Endodermal cell (in vitro differentiated cells): ENCODE results near the gene ZBTB46. TPM values are rescaled to one million over a fixed set of nuclear protein-coding genes. Genes with fewer than 3 reads are reported as not detected.
"Not testable (repeated sequence)": the region's sequence is repeated elsewhere in the genome, so short reads cannot be mapped to it uniquely, and the experiment has no call there.

Experiments used
- DNase-seq: peaks from one replicate; pipeline ENCODE4 v3.0.0-alpha.2; 2017
- H3K27ac ChIP-seq: 2 replicates; pipeline ENCODE4 v1.5.1; 2013; ENCODE audit warnings: mild to moderate bottlenecking, low read depth, low read length, moderate library complexity
- H3K27me3 ChIP-seq: 2 replicates; pipeline ENCODE4 v1.6.1; 2013; ENCODE audit warnings: mild to moderate bottlenecking, low read length, moderate library complexity; ENCODE audit not compliant: insufficient read depth, control insufficient read depth, poor library complexity, severe bottlenecking
- H3K36me3 ChIP-seq: 2 replicates; pipeline ENCODE4 v1.7.0; 2013; ENCODE audit warnings: mild to moderate bottlenecking, low read length, moderate library complexity; ENCODE audit not compliant: control insufficient read depth, insufficient read depth
- H3K4me1 ChIP-seq: one replicate; pipeline ENCODE4 v1.7.0; 2013; ENCODE audit warnings: low read length; ENCODE audit not compliant: control insufficient read depth, insufficient read depth
- H3K4me3 ChIP-seq: 2 replicates; pipeline ENCODE4 v1.5.1; 2013; ENCODE audit warnings: mild to moderate bottlenecking, low read length, moderate library complexity
- H3K9ac ChIP-seq: 2 replicates; pipeline ENCODE4 v1.6.1; 2013; ENCODE audit warnings: mild to moderate bottlenecking, low read length, moderate library complexity; ENCODE audit not compliant: poor library complexity, severe bottlenecking; ENCODE audit errors: extremely low read depth
- H3K9me3 ChIP-seq: 2 replicates; pipeline ENCODE4 v1.6.1; 2013; ENCODE audit warnings: mild to moderate bottlenecking, low read length, moderate library complexity; ENCODE audit not compliant: control insufficient read depth
- H3K27ac Mint-ChIP-seq: 2 replicates; pipeline ENCODE4 v1.8.0; 2020; ENCODE audit warnings: mixed read lengths
- H3K27me3 Mint-ChIP-seq: 2 replicates; pipeline ENCODE4 v1.8.0; 2021; ENCODE audit warnings: mild to moderate bottlenecking, mixed read lengths; ENCODE audit not compliant: insufficient read depth
- H3K36me3 Mint-ChIP-seq: 2 replicates; pipeline ENCODE4 v1.8.0; 2020; ENCODE audit warnings: low read depth, mixed read lengths
- H3K4me1 Mint-ChIP-seq: 2 replicates; pipeline ENCODE4 v1.8.0; 2020; ENCODE audit warnings: mixed read lengths
- H3K4me3 Mint-ChIP-seq: 2 replicates; pipeline ENCODE4 v1.8.0; 2020; ENCODE audit warnings: mild to moderate bottlenecking, moderate library complexity, mixed read lengths
- H3K9me3 Mint-ChIP-seq: 2 replicates; pipeline ENCODE4 v1.8.0; 2020; ENCODE audit warnings: mild to moderate bottlenecking, mixed read lengths
- WGBS, 2 experiments: methylation state at CpG; one replicate each; pipeline versions ENCODE4 v1.1.5 to v1.1.7; 2013; ENCODE audit warnings: missing lambda C conversion rate in 2 of 2, mixed read lengths in 1 of 2; ENCODE audit not compliant: insufficient coverage in 1 of 2, insufficient read length in 1 of 2; 5-methylcytosine and 5-hydroxymethylcytosine counted together
- total RNA-seq, 2 donors: library from RNA; stranded (reverse); fragmentation: NEBNext Ultra II Directional in 1 of 2; extraction: Animal tissue kit (Norgen Biotek cat#: 25700) in 1 of 2; gene quantifications; 2 replicates in 1 of 2; 3 replicates in 1 of 2; pipeline ENCODE4 v1.2.1, GENCODE V29; 2021
- TF ChIP-seq, protein P1 (sequence below): fragments of 200-600 bp; sonication (generic); conservative IDR thresholded peaks from 2 replicates; pipeline ENCODE4 v1.5.0; 2021; ENCODE audit warnings: antibody characterized with exemption, mild to moderate bottlenecking

Gene ZBTB46
- total RNA-seq, 2 donors from 2014 or later, result 24.9 to 25.9 TPM

GRCh38 chr20:63873477-63873971 is 42.5 kb upstream of the ZBTB46 start:
- Mint-ChIP-seq H3K4me1 (no peaks in the 10 kb centered on the region), H3K27ac (peak overlapping the region; percentile 58)

DNA sequence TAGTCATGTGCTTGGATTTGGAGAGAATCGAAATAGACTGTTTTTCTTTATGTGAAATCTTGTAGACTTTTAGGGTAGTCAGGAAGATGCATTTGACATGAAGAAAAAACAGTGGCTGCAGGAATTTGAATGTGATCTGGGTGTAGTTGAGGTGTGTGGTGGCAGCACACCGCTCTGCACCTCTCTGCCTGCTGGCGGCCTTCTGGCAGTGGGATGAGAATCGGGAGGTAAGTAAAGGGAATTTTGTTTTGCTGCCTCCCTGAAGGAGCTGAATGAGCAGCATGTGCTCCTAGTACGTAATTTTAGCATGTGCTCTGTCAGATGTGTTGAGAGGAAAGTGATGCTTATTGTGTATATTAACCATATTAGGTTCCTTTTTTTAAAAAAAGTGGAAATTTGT is 37.2 kb upstream of the ZBTB46 start:
- WGBS, 2 experiments, result 98 to 100% methylated on average over 2 to 5 of the region's 5 CpGs
- Histone ChIP-seq H3K9ac (no peak overlapping the region), H3K9me3 (no peaks in the 10 kb centered on the region), H3K36me3 (peaks cover 43% of the 10 kb centered on the region), H3K27me3 (no peaks in the 10 kb centered on the region), H3K4me3 (no peak overlapping the region), H3K4me1 (no peaks in the 10 kb centered on the region), H3K27ac (no peak overlapping the region)
- TF ChIP-seq, protein P1, sequence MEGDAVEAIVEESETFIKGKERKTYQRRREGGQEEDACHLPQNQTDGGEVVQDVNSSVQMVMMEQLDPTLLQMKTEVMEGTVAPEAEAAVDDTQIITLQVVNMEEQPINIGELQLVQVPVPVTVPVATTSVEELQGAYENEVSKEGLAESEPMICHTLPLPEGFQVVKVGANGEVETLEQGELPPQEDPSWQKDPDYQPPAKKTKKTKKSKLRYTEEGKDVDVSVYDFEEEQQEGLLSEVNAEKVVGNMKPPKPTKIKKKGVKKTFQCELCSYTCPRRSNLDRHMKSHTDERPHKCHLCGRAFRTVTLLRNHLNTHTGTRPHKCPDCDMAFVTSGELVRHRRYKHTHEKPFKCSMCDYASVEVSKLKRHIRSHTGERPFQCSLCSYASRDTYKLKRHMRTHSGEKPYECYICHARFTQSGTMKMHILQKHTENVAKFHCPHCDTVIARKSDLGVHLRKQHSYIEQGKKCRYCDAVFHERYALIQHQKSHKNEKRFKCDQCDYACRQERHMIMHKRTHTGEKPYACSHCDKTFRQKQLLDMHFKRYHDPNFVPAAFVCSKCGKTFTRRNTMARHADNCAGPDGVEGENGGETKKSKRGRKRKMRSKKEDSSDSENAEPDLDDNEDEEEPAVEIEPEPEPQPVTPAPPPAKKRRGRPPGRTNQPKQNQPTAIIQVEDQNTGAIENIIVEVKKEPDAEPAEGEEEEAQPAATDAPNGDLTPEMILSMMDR, result peak; percentile 14
- Mint-ChIP-seq H3K4me3 (no peak overlapping the region), H3K9me3 (no peaks in the 10 kb centered on the region), H3K36me3 (peaks cover 37% of the 10 kb centered on the region), H3K27ac (peak overlapping the region; percentile 4), H3K27me3 (no peaks in the 10 kb centered on the region), H3K4me1 (peaks cover 11% of the 10 kb centered on the region)
- DNase-seq, result no peak

More at GRCh38 chr20:63873477-63873971, 42.5 kb upstream of the ZBTB46 start:
- peaks cover 74% of the 10 kb centered on the region for H3K36me3 Mint-ChIP-seq
- WGBS, 2 experiments, result 95% methylated on average over 14 of the region's 14 CpGs
- H3K27me3 Mint-ChIP-seq, result no peaks in the 10 kb centered on the region
- H3K4me3 Mint-ChIP-seq, result no peak overlapping the region
- Histone ChIP-seq H3K36me3 (peaks cover 72% of the 10 kb centered on the region), H3K4me3 (no peak overlapping the region), H3K9me3 (no peaks in the 10 kb centered on the region), H3K27ac (no peak overlapping the region), H3K4me1 (no peaks in the 10 kb centered on the region), H3K27me3 (no peaks in the 10 kb centered on the region), H3K9ac (no peak overlapping the region)
- no peak for DNase-seq
- TF ChIP-seq, protein P1, result no peak
- H3K9me3 Mint-ChIP-seq, result no peaks in the 10 kb centered on the region

GRCh38 chr20:63867042-63867441 is 36.0 kb upstream of the ZBTB46 start:
- H3K27ac Mint-ChIP-seq, H3K4me1 ChIP-seq, H3K9me3 Mint-ChIP-seq, H3K9ac ChIP-seq, H3K27me3 Mint-ChIP-seq, H3K27me3 ChIP-seq, H3K27ac ChIP-seq, H3K4me3 ChIP-seq, H3K9me3 ChIP-seq: not testable (repeated sequence)
- peaks cover 41% of the 10 kb centered on the region for H3K36me3 ChIP-seq
- peak overlapping the region; percentile 91 for H3K4me3 Mint-ChIP-seq
- DNase-seq, result peak; percentile 23
- H3K4me1 Mint-ChIP-seq, result peaks cover 11% of the 10 kb centered on the region
- WGBS, 2 experiments, result 94 to 96% methylated on average over 13 of the region's 13 CpGs
- H3K36me3 Mint-ChIP-seq, result peaks cover 28% of the 10 kb centered on the region
